ENCODE results near the gene SLC22A1. TPM values are rescaled to one million over a fixed set of nuclear protein-coding genes. Genes with fewer than 3 reads are reported as not detected.

SLC22A1 gene
- total and polyA plus RNA-seq, 2 of the 8 experiments (the other 6 are each of a cell fraction or from before 2014, with no cell fraction given) = 0.12 to 0.45 TPM

- H3K79me1 ChIP-seq (ENCODE audit: low read depth, low read length) = no peaks in the 10 kb centered on the region
- H3K14ac ChIP-seq (ENCODE audit: insufficient read length) = no peak overlapping the region
- H3K23ac ChIP-seq (ENCODE audit: insufficient read length) = no peak overlapping the region
- no peak overlapping the region for H4K8ac ChIP-seq (ENCODE audit: extremely low read depth, insufficient read depth, low read length)
- ChIA-PET POLR2A (ENCODE audit: partially characterized antibody) (no interaction called here), CTCF (ENCODE audit: partially characterized antibody) (interaction anchor here (1.6 kb wide), 1 partner anchor 281 kb away, joined by 5 read pairs; no protein-coding TSS in a partner anchor)
- H3K23me2 ChIP-seq (ENCODE audit: low read depth, low read length) = no peaks in the 10 kb centered on the region
- no peaks in the 10 kb centered on the region; a peak in 1 of 7 replicates for H3K27me3 ChIP-seq (replicated peaks in 1 of 4; ENCODE audit: control insufficient read depth in 3 of 4, extremely low read depth in 1 of 4, insufficient read depth in 3 of 4, low read length in 3 of 4)
- H2AK5ac ChIP-seq (ENCODE audit: low read depth, low read length) = no peak overlapping the region
- H4K5ac ChIP-seq (ENCODE audit: insufficient read length, low read depth, low read length) = no peak overlapping the region
- no peaks in the 10 kb centered on the region for H4K20me1 ChIP-seq (replicated peaks in 1 of 2; ENCODE audit: control insufficient read depth in 1 of 2, insufficient read depth in 2 of 2, low read length in 2 of 2)
- H2BK15ac ChIP-seq (ENCODE audit: low read length) = no peak overlapping the region
- no peak overlapping the region for H2BK20ac ChIP-seq (ENCODE audit: low read length)
- no peak overlapping the region for H2AFZ ChIP-seq (ENCODE audit: low read length)
- no peak overlapping the region for H3K18ac ChIP-seq (ENCODE audit: extremely low read depth, low read length)
- no peak overlapping the region for H3K4ac ChIP-seq (replicated peaks; ENCODE audit: insufficient read length, low read depth, low read length)
- FAIRE-seq (no peak), DNase-seq (ENCODE audit: low read depth in 1 of 2, low spot score in 2 of 2) (no peak)
- WGBS, 2 experiments (ENCODE audit: extremely low coverage in 1 of 2, insufficient coverage in 1 of 2, insufficient read length in 1 of 2, insufficient replicate concordance in 2 of 2, low coverage in 1 of 2, low lambda C conversion rate in 2 of 2, missing lambda C conversion rate in 1 of 2) = 84% methylated on average over 9 of the region's 9 CpGs; no CpG with 5 or more reads in 1 of the 2 experiments
- no peak overlapping the region for H2BK120ac ChIP-seq (replicated peaks; ENCODE audit: low read depth, low read length)
- no peak overlapping the region for H3K4me2 ChIP-seq (ENCODE audit: insufficient read depth in 1 of 2, low read depth in 2 of 2, low read length in 2 of 2)
- H3K9me3 ChIP-seq (ENCODE audit: insufficient read depth in 2 of 2, low read depth in 1 of 2, low read length in 1 of 2) = no peaks in the 10 kb centered on the region
- H3K36me3 ChIP-seq (ENCODE audit: control insufficient read depth in 2 of 4, insufficient read depth in 4 of 4, low read length in 3 of 4) = no peaks in the 10 kb centered on the region
- no peak overlapping the region for H4K91ac ChIP-seq (replicated peaks; ENCODE audit: insufficient read length, low read length)
- no peak overlapping the region for H3K9ac ChIP-seq (replicated peaks in 1 of 4; ENCODE audit: extremely low read depth in 1 of 4, low read depth in 3 of 4, low read length in 3 of 4)
- no peak overlapping the region for H2BK5ac ChIP-seq (ENCODE audit: low read depth, low read length)
- peaks cover 0 to 14% (median 7%) of the 10 kb centered on the region in 4 experiments; a peak in 3 of 7 replicates for H3K4me1 ChIP-seq (replicated peaks in 1 of 4; ENCODE audit: control insufficient read depth in 3 of 4, insufficient read depth in 4 of 4, low read length in 3 of 4)
- H3K27ac ChIP-seq (ENCODE audit: low read depth, low read length) = no peak overlapping the region
- H3K56ac ChIP-seq (replicated peaks; ENCODE audit: insufficient read length, low read depth, low read length) = no peak overlapping the region
- H2BK12ac ChIP-seq (ENCODE audit: low read depth, low read length) = no peak overlapping the region
- no peak overlapping the region for H3K4me3 ChIP-seq (ENCODE audit: extremely low read depth in 1 of 4, insufficient read depth in 2 of 4, low read depth in 3 of 4, low read length in 4 of 4)
- TF ChIP-seq ATF2 (IDR thresholded peaks at IDR 0.05; ENCODE audit: low read length) = no peak
- no peak for TF ChIP-seq CTBP2 (IDR thresholded peaks at IDR 0.05; ENCODE audit: borderline replicate concordance, insufficient read depth, insufficient read length, low read length)
- TF ChIP-seq ASH2L (IDR thresholded peaks at IDR 0.05; ENCODE audit: low read length) = no peak
- TF ChIP-seq RBBP5 (IDR thresholded peaks at IDR 0.05; ENCODE audit: borderline replicate concordance, low read depth, low read length) = no peak
- no peak for TF ChIP-seq JUN (IDR thresholded peaks at IDR 0.05; ENCODE audit: low read depth, low read length)
- TF ChIP-seq SP2 (IDR thresholded peaks at IDR 0.05; ENCODE audit: low read length) = no peak
- H3K79me2 ChIP-seq (ENCODE audit: control insufficient read depth in 1 of 2, insufficient read depth in 2 of 2, low read length in 2 of 2) = no peaks in the 10 kb centered on the region
Observed at GRCh38 chr6:160173806-160174527, 52.4 kb downstream of the SLC22A1 start.
